Right ventricle myocardium superior (tissue), 1 donor: ENCODE data around the gene UNC45A. TPM values are rescaled to one million over a fixed set of nuclear protein-coding genes. Genes with fewer than 3 reads are reported as not detected.
A peak's percentile ranks its signal among the peaks of the same experiment; 100 is the strongest.
"Not testable (repeated sequence)": the region's sequence is repeated elsewhere in the genome, so short reads cannot be mapped to it uniquely, and the experiment has no call there.

Experiments used
- ATAC-seq: fragments of 200-7000 bp; cut with Tn5 transposase; one replicate; pipeline ENCODE4 v1.9.1; 2020; ENCODE audit warnings: mild to moderate bottlenecking; ENCODE audit not compliant: poor library complexity
- DNase-seq: peaks from one replicate; pipeline ENCODE4 v3.0.0-alpha.2; 2020
- intact Hi-C: fragments of 100-400 bp; cut with DNase I; formaldehyde crosslinking; loops from one replicate; pipeline ENCODE4 v1.11.2; 2022
- long read RNA-seq: library from polyadenylated mRNA; unstranded; transcript quantifications from one replicate; pipeline ENCODE4 v2.0.0, GENCODE V29; 2021
- total RNA-seq: library from RNA; stranded (reverse); fragmentation: NEBNext Ultra II Directional; extraction: Animal tissue kit (Norgen Biotek cat#: 25700); gene quantifications from one replicate; pipeline ENCODE4 v1.2.1, GENCODE V29; 2021
- donor health status: DM: no; HTN: yes; CAD: no; lungs with severe emphysema.

Gene UNC45A, protein sequence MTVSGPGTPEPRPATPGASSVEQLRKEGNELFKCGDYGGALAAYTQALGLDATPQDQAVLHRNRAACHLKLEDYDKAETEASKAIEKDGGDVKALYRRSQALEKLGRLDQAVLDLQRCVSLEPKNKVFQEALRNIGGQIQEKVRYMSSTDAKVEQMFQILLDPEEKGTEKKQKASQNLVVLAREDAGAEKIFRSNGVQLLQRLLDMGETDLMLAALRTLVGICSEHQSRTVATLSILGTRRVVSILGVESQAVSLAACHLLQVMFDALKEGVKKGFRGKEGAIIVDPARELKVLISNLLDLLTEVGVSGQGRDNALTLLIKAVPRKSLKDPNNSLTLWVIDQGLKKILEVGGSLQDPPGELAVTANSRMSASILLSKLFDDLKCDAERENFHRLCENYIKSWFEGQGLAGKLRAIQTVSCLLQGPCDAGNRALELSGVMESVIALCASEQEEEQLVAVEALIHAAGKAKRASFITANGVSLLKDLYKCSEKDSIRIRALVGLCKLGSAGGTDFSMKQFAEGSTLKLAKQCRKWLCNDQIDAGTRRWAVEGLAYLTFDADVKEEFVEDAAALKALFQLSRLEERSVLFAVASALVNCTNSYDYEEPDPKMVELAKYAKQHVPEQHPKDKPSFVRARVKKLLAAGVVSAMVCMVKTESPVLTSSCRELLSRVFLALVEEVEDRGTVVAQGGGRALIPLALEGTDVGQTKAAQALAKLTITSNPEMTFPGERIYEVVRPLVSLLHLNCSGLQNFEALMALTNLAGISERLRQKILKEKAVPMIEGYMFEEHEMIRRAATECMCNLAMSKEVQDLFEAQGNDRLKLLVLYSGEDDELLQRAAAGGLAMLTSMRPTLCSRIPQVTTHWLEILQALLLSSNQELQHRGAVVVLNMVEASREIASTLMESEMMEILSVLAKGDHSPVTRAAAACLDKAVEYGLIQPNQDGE
- total RNA-seq: 26.5 TPM
- long read RNA-seq, transcript UNC45A-202 (20 exons, 3,252 nt): major isoform, 8 of 44 reads
- long read RNA-seq, partial matches to known transcripts: 34 of 44 reads
- long read RNA-seq, other reads (novel, unspliced or antisense): 2 of 44 reads

DNA sequence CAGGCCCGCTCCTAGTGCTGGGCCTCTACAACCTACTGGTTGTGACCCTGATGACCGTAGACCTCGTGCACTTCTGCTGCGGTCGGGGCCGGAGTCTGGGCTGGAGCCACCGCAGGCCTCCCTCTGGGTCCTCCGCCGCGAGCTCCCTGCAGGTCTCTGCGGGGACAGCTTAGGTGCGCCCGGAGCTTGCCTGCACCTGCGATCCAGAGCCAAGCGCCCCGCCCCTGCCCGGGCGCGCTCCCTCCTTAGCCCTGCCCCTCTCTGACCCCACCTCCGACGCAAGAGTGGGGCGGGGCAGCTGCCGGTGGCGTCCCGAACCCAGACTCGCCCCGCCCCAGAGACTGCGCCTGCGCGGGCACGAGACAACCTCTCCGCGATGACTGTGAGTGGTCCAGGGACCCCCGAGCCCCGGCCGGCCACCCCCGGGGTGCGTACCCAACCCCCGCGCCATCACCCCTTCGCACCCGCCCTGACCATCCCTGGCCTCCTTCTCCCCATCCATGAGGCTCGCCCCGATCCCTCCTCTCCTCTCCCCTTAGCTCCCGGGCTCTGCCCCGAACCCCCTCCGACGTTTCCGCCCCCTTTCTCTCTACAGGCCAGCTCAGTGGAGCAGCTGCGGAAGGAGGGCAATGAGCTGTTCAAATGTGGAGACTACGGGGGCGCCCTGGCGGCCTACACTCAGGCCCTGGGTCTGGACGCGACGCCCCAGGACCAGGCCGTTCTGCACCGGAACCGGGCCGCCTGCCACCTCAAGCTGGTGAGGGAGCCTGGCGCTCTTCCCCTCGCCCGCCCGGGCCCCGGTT is at the start of gene UNC45A:
Gene UNC45A, plus strand, starts transcription at position 337 of the 803 bp plus-strand sequence. Its CDS starts 40 bp downstream, at position 377.
- DNase-seq (peak; percentile 97), ATAC-seq (peak; percentile 89)
- intact Hi-C loops: no loop called here

DNA sequence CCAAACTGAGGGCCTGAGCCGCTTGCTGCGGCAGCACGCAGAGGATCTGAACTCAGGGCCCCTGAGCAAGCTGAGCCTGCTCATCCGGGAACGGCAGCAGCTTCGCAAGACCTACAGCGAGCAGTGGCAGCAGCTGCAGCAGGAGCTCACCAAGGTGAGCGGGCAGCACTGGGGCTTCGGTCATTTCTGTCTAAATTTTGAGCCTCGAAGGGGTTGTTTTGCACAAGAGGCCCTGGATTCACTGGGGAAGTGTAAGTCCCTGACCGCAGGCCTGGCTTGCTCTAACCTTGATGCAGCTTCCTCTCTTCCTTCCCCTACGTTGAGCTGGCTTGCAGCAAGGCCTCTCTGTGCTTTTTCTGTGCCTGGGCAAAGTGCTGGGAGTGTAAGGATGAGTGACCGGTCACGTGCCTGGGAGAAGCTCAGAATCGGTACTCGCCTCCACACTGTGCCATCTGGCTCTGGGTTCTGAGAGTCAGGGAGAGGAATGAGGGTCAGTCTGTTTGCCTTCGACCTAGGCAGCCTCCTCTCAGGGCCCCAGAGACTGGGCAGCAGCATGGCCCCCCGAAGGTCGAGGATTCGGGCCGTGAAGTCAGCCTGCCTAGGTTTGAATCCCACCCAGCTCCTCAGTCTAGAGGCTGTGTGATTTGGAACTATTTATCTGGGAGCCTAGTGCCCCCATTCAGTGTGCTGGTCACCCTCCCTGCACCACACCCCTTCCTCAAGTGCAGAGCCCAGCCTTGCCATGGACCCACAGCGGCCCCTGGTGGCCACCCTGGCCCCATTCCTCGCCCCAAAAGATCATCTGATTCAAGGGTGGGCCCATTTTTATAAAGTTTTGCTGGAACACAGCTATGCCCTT is 49.4 kb upstream of the UNC45A start:
- DNase-seq (peak; percentile 88), ATAC-seq (peak; percentile 71)
- intact Hi-C loops: loop anchor here (2.0 kb wide), 1 partner anchor 237 kb away; no protein-coding TSS in a partner anchor

DNA sequence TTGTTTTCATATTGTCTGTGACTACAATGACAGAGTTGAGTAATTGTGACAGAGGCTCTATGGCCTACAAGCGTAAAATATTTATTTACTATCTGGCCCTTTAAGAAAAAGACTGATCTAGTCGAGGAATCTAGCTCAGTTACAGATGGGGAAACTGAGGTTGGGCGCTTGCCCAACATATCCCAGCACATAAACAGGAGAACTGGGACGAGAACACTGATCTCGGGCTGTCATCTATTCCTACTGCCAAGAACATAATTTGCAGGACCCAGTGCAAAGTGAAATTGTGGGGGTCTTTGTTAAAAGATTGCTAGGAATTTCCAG is 48.8 kb upstream of the UNC45A start:
- no peak for DNase-seq
- intact Hi-C loops: no loop called here
- no peak for ATAC-seq

DNA sequence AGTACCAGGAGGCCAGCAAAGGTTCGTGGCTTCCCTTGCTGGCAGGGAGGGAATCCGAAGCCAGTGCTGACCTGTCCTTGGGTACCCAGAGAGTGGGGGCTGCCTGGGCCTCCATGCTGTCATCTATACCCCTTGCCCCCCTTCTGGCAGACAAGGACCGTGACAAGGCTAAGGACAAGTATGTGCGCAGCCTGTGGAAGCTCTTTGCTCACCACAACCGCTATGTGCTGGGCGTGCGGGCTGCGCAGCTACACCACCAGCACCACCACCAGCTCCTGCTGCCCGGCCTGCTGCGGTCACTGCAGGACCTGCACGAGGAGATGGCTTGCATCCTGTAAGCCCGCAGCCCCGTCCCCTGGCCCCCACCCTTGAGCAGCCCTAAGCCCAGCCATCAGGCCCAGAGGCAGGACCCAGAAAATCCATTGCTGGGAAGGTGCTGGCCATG is 48.0 kb upstream of the UNC45A start:
- ATAC-seq (no peak), DNase-seq (no peak)
- intact Hi-C loops: no loop called here

DNA sequence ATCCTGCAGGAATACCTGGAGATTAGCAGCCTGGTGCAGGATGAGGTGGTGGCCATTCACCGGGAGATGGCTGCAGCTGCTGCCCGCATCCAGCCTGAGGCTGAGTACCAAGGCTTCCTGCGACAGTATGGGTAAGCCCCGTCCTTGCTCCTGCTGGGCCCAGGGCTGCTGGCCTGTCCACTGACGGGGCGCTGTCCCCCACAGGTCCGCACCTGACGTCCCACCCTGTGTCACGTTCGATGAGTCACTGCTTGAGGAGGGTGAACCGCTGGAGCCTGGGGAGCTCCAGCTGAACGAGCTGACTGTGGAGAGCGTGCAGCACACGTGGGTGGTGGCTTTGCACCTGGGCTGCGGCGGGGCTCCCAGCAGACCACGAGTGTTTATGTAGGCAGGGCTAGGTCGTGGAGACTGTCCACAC is 45.8 kb upstream of the UNC45A start:
- DNase-seq: no peak

DNA sequence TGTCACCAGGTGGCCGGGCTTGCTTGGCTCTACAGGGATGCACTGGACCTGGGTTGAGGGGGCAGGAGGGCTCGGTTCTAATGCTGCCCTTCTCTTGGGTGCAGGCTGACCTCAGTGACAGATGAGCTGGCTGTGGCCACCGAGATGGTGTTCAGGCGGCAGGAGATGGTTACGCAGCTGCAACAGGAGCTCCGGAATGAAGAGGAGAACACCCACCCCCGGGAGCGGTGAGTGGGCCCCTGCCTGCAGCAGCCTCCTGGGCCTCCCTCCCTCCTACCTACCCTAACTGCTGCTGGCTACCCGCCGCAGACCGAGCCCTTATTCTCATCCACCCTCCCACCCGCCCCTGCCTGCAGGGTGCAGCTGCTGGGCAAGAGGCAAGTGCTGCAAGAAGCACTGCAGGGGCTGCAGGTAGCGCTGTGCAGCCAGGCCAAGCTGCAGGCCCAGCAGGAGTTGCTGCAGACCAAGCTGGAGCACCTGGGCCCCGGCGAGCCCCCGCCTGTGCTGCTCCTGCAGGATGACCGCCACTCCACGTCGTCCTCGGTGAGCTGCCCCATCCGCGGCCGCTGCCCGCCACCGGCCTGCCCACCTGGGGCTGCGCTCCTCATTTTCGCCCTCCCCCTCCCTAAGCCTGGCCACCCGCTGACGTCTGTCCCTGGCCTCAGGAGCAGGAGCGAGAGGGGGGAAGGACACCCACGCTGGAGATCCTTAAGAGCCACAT is 45.2 kb upstream of the UNC45A start:
- no peak for ATAC-seq
- no peak for DNase-seq
- intact Hi-C loops: no loop called here

More for the DNA sequence above, 45.8 kb upstream of the UNC45A start:
- intact Hi-C loops: no loop called here
- no peak for ATAC-seq

DNA sequence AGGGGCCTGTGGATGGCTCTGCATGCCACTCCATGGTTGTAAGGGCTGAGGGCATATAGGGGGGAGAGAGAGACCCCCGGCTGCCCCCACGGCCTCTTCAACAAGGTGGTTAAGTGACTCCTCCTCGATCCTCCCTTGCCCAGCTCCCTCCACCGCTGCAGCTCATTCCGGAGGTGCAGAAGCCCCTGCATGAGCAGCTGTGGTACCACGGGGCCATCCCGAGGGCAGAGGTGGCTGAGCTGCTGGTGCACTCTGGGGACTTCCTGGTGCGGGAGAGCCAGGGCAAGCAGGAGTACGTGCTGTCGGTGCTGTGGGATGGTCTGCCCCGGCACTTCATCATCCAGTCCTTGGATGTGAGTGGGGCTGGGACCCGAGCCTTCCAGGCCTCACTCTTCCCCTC is 44.2 kb upstream of the UNC45A start:
- intact Hi-C loops: no loop called here
- DNase-seq (no peak), ATAC-seq (no peak)

DNA sequence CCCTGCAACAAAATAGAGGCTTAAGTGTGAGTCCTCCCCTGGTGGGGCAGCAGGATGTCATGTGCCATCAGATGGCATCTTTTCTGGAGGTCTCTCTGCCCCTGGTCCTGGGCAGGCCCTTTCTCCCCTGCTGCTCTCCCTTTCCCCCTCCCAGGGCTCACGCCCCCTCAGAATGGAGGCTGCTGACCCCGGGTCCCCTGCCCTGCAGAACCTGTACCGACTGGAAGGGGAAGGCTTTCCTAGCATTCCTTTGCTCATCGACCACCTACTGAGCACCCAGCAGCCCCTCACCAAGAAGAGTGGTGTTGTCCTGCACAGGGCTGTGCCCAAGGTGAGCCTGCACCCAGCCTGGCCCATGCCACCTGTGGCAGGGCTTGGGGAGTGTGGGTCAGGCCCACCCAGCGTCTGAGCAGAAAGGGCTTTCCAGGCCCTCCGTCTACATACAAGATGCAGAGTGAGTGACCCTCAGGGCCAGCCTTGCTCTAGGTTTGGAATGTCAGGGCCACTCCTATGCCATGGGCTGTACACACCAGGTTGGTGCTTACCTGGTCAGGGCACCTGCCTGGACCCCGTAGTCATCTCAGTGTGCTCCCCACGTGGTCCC is 43.6 kb upstream of the UNC45A start:
- ATAC-seq: no peak
- intact Hi-C loops: no loop called here
- no peak for DNase-seq

DNA sequence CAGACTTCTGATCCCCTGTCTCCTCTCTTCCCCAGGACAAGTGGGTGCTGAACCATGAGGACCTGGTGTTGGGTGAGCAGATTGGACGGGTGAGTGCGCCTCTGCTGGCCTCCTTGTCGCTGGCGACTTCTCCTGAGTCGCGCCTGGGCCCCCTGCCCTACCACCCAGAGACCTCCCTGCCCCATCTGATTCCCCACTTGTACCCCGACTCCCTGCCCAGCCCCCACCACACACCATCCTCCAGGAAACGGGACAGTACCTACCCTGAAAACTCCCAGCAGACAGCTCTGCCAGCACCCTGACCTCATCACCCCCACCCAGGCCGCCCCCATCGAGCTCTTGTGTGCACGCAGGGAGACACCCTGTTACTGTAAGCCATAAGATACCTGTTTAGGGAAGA is 43.1 kb upstream of the UNC45A start:
- DNase-seq (no peak), ATAC-seq (no peak)
- intact Hi-C loops: no loop called here

DNA sequence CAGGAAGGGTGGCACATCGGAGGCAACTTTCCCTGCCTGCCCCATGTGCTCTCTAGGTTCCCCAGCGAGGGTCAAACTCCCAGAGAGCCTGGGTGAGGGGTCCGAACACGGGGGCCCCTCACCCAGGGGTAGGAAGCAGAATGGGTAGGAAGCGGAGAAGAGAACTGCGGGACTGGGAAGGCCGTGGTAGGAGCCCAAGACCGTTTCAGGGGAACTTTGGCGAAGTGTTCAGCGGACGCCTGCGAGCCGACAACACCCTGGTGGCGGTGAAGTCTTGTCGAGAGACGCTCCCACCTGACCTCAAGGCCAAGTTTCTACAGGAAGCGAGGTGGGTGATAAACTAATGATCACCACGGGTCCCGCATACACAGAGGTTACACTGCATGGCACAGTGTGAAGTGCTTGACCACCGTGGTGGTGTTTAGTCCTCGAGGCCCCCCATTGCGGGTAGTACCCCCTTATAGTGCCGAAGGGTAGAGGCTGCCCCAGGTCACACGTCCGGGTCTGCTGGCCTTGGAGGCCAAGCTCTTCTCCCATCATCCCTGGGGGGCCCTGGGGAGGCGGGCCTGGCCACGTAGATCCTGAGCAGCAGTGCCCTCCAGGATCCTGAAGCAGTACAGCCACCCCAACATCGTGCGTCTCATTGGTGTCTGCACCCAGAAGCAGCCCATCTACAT is 42.4 kb upstream of the UNC45A start:
- no peak for ATAC-seq
- intact Hi-C loops: no loop called here
- no peak for DNase-seq

DNA sequence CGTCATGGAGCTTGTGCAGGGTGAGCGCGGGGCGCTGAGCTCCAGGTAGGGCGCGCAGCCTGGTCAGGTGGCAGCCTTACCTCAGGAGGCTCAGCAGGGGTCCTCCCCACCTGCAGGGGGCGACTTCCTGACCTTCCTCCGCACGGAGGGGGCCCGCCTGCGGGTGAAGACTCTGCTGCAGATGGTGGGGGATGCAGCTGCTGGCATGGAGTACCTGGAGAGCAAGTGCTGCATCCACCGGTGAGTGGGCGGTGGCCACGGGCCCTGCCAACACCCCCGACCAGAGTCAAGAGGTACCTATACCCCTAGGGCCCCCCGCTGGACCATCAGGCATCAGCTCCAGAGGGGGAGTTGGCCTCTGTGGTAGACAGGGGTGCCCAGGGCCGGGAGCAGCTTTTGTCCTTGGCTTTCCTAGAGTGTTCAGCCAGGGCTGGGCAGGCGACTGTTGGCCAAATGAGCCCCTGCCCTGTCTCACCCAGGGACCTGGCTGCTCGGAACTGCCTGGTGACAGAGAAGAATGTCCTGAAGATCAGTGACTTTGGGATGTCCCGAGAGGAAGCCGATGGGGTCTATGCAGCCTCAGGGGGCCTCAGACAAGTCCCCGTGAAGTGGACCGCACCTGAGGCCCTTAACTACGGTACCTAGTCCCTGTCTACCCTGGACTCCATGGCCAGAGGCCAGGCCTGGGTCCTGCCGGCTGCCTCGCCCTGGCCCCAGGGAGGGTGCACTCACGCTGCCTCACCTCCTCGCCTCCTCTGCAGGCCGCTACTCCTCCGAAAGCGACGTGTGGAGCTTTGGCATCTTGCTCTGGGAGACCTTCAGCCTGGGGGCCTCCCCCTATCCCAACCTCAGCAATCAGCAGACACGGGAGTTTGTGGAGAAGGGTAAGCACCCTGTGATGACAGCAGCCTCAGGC is 41.7 kb upstream of the UNC45A start:
- ATAC-seq (no peak), DNase-seq (no peak)
- intact Hi-C loops: no loop called here

DNA sequence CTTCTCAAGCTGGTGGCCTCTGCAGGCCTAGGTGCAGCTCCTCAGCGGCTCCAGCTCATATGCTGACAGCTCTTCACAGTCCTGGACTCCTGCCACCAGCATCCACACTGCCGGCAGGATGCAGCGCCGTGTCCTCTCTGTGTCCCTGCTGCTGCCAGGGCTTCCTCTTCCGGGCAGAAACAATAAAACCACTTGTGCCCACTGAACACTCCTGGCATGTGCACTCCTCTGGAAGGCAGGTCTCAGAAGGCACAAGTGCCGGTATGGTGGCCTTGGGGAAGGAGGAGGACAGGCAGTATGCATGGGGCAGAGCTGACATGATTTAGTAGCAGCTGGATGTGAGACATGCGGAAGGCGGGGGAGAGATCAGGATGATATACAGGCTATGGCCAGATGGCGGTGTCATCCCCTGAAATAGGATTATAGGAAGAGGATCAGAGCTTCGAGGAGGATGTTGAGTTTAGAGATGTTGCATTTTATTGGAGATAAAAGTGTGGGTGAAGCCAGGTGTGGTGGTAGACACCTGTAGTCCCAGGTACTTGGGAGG is 39.4 kb upstream of the UNC45A start:
- ATAC-seq: no peak
- DNase-seq: no peak
- intact Hi-C loops: no loop called here

DNA sequence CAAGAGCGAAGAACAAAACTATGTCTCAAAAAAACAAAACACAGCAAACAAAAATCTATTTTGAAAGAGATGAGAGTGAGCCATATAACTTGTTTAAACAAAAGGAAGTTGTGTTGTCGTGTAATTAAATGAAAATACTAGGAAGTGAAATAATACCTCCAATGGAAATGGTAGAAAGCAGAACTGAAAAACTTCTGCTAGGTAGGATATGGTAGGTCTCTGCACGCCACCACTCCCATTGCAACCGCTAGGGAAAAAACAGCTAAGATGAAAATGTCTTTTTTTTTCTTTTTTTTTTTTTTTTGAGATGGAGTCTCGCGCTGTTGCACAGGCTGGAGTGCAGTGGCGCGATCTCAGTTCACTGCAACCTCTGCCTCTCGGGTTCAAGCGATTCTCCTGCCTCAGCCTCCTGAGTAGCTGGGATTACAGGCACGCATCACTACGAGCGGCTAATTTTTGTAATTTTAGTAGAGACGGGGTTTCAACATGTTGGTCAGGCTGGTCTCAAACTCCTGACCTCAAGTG is 37.9 kb upstream of the UNC45A start:
- ATAC-seq, intact Hi-C loops, DNase-seq: not testable (repeated sequence)

DNA sequence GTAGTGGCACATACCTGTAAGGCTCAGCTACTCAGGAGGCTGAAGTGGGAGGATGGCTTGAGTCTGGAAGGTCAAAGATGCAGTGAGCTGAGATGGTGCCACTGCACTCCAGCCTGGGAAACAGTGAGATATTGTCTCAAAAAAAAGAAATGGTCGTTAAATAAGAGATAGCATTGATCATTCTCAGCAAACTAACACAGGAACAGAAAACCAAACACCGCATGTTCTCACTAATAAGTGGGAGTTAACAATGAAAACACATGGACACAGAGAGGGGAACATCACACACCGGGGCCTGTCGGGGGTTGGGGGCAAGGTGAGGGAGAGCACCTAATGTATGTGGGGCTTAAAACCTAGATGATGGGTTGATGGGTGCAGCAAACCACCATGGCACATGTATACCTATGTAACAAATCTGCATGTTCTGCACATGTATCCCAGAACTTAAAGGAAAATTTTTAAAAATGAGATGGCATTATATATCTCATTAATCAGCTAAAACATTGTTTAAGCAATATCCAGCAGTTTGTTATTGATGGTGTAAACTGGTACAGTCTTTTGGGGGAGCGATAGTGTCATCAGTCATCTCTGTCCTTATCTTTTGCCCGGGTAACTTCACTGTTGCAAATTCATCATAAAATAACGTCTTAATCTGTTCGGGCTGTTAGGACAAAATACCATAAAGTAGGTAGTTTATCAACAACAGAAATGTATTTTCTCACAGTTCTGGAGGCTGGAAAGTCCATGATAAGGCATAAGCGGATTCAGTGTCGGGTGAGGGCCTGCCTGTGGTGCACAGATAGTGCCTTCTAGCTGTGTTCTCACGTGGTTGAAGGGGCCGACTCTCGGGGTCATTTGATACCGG is 33.7 kb upstream of the UNC45A start:
- DNase-seq (no peak), ATAC-seq (no peak)
- intact Hi-C loops: loop anchor here (2.0 kb wide), 1 partner anchor 31 kb away; the partner anchor contains the start of gene HDDC3
